GM19463 (cell line): Measurements from ENCODE around the gene CLASP2.

ENCODE experiments used
- ATAC-seq: cut with Tn5 transposase; IDR thresholded peaks from one replicate; pipeline ENCODE4 v1.9.1; 2021; ENCODE audit warnings: mild to moderate bottlenecking, moderate library complexity; ENCODE audit not compliant: unreplicated experiment

Gene CLASP2

GRCh38 chr3:33547101-33547500 is 171.0 kb downstream of the CLASP2 start:
- no peak for ATAC-seq

- ATAC-seq, result no peak
Measured at GRCh38 chr3:33544126-33544525, 173.9 kb downstream of the CLASP2 start.

DNA sequence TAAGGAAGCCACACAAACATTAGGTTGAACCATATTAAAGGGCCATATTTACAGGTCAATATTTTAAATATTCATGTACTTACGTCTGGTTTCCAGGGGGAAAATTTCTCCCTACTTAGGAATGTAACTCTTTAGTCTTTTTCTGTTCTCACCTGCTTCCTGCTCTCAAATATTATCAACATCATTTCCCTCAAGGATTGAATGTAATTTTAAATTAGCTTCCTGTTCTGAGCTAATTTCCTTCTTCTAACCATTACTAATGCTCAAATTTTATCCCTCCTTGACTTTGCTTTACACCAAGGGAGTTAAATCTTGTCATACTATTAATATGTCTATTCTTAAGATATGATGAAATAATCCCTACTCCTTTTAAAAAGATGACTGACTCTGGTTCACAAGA is 174.5 kb downstream of the CLASP2 start:
- ATAC-seq, result no peak

DNA sequence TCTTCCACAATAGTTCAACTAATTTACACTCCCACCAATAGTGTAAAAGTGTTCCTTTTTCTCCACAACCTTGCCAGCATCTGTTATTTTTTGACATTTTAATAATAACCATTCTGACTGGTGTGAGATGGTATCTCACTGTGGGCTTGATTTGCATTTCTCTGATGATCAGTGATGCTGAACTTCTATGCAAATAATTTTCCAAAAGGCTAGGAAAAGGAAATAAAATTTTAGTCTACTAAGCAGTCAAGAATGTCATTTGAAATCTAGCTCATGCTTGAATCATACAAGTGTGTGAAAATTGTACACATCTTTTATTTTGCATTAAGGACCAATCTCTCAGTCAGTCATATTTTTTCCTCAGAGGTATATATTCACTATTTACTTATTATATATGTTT is 176.1 kb downstream of the CLASP2 start:
- ATAC-seq, result no peak

GRCh38 chr3:33538678-33539339 is 179.2 kb downstream of the CLASP2 start:
- no peak for ATAC-seq

GRCh38 chr3:33537133-33537532 is 180.9 kb downstream of the CLASP2 start:
- no peak for ATAC-seq

GRCh38 chr3:33526787-33527186 is 191.3 kb downstream of the CLASP2 start:
- no peak for ATAC-seq

DNA sequence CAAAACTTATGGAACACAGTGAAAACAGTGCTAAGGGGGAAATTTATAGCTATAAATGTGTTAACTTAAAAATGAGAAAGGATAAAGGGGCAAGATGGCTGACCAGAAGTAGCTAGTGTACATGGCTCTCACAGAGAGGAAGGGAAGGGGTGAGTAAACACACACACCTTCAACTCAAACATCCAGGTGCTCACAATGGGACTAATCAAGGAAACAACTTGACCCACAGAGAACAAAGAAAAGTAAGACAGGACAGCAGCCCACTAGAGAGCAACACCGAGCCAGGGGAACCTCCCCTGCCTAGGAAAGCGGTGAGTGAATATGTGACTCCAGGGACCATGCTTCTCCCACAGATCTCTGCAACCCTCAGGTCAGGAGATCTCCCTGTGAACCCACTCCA is 192.8 kb downstream of the CLASP2 start:
- ATAC-seq, result no peak

DNA sequence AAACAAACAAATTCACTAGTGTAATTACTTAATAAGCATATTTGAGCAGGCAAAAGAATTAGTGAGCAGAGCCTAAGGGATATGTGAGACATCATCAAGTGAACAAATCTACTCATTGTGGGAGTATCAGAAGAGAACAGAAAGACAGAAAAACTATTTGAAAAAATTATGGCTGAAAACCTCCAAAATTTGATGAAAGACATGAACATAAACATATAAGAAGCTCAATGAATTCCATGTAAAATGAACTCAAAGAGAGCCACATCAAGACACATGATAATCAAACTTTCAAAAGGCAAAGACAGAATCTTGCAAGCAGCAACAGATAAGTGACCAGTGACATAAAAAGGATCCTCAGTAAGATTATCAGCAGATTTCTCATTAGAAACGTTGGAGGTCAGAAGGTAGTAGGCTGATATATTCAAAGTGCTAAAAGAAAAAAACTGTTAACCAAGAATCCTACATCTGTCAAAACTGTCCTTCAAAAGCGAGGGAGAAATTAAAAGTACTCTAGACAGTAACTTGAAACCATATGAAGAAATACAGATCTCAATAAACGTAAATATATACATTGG is 194.9 kb downstream of the CLASP2 start:
- ATAC-seq, result no peak

GRCh38 chr3:33521736-33522135 is 196.3 kb downstream of the CLASP2 start:
- no peak for ATAC-seq

GRCh38 chr3:33513262-33513863 is 204.7 kb downstream of the CLASP2 start:
- no peak for ATAC-seq

- no peak for ATAC-seq
Measured at GRCh38 chr3:33505027-33505426, 213.0 kb downstream of the CLASP2 start.

DNA sequence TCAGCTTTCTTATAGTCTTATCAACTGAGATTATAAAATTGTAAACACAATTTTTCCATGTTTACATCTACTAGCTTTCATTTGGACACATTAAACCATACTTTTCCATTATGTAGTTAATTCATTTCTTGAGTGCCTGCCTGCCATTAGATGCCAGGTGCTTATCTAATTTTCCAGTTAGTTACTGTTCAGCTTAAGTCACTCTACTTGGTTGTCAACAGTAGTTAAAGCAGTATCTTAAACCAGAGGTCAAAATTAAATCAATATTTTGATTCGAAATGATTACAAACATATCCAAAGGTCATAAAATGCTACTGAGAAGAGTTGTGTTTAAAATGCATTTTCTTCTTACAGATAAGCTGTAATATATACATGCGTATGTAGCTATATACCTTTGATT is 221.6 kb downstream of the CLASP2 start:
- ATAC-seq, result no peak

GRCh38 chr3:33491721-33492120 is 226.3 kb downstream of the CLASP2 start:
- no peak for ATAC-seq

DNA sequence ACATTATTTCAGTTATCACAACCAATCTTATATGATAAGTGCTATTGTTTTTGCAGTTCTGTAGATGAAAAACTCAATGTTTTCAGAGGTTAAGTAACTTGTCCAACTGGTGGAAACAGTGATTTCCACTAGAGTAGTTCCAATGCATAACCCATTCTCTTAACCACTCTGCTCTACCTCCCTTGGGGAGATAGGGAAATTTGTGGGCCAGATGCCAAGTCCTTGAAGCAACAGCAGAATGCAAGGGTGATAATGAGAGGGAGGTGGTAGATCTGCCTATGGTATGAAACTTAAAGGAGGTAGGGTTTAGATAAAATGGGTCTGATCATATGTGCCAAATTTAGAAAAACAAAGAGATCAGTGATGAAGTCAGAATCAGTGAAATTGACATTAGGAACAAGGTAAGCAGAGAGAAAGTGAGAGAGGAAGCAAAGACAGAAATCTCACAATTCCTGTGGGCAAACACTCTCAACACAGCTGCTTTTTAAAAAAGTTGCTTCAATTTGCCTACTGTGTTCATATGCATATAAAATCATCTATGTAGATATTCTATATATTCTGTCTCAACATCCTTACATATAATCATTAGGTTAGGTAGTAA is 227.3 kb downstream of the CLASP2 start:
- ATAC-seq, result no peak

DNA sequence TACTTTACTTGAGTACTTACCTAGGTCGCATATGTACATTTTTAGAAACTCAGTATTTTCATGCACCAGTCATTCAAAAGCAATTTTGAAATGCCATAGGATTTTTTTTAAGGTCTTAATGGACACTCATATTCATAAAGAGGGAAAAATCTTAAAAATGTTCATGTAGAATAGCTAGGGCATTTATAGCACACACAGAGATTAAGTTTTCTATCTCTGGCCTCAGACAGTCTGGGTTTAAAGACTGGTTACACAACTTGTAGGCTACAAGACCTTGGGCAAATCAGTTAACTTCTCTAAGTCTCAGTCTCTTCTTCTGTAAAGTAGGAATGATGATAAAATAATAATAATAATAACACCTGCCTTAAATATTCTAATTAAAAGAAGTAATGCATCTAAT is 229.4 kb downstream of the CLASP2 start:
- no peak for ATAC-seq

DNA sequence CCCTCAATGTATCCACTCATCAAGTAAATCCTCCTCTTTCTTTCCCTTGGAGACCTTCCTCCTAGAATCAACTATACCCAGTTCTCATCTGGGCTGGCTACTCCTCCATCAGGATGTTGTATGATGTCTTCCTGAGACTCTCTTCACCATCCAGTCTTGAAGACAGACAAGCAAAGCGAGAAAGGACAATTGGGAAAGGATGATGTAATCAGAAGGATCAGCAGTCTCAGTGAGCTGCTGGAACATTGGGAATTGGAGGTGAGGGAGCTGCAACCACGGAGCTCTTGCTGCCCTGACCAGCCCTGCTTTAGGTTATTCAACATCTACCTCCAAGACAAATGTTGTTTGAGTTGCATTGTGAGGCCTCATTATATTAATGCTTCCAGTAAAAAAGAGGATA is 229.8 kb downstream of the CLASP2 start:
- ATAC-seq, result no peak

DNA sequence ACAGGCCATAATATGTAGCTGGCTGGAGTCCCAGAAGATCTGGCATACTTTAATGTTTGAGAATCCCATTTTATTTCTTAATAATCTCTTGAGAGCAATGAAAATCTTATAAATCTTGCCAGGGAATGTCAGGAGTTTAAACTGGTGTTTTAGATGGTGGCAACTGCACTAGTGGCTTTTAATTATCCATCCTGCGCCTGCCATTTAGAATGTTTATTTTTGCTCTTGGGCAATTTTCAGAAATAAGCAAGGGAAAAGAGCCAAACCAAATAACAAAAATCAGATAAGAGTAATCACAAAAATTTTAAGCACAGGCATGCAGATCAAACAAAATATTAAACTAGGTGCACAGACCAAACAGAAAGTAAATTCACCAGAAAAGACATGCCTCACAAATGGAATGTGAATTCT is 235.9 kb downstream of the CLASP2 start:
- no peak for ATAC-seq

DNA sequence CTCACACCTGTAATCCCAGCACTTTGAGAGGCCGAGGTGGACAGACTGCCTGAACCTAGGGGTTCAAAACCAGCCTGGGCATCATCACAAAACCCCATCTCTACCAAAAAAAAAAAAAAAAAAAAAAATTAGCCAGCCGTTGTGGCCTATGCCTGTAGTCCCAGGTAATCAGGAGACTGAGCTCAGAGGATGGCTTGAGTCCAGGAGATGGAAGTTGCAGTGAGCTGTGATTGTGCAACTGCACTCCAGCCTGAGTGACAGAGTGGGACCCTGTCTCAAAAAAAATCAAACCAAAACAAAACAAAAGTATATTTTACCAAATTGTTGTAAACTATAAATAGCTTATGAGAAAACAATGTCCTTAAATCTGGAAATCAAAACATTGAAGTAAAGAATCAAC is 243.2 kb downstream of the CLASP2 start:
- ATAC-seq, result no peak

DNA sequence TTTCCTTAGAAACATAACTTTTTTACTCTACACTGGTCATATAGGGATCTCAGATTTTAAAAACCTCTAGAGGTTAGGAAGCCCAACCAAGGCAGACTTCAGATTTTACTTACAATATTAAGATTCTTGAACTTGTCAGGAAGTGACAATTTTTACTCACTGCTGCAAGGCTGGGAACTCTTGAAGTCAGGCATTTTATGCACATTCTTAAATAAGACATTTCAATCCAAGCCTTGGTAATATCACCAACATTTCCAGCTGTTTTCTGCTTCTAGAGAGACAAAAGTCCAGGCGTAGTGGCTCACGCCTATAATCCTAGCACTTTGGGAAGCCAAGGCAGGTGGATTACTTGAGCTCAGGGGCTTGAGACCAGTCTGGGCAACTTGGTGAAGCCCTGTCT is 244.2 kb downstream of the CLASP2 start:
- ATAC-seq, result no peak

DNA sequence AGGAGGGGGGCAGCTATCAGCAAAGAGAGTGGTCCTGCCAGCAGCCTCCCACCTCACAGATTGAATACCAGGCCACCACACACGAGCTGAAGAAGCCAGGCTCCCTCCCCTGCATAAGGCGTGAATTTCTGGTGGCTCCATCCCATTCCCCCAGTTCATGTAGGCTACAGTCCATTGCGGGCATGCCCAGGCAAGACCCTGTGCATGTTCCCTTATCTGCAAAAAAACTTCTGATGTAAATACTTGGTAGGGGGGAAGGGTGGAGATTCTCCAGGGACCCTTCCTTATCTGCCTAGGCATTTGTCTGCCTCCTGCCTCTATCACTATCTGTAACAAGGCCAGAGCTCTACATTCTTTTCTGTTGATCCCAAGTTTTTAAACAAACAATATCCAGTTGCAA is 250.3 kb downstream of the CLASP2 start:
- no peak for ATAC-seq

DNA sequence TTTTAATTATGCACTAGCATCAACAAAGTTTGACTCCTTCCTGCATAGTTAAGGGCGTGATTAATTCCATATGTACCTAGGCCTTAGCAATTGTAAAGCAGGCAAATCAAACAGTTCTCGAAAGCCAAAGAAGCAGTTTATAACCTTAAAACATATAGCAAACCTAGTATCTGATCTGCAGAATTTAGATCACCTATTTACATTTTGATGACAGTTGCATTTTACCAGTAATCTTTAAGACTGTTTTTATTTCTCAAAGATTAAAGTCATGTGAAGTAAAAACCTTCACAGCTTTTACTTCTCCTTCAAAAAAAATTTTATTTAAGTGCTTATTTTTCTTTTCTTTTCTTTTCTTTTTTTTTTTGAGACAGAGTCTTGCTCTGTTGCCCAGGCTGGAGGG is 257.0 kb downstream of the CLASP2 start:
- ATAC-seq, result no peak
